ENCODE data around the gene RFX7.

GRCh38 chr15:56124391-56124790 is 119.3 kb downstream of the RFX7 start:
- TF ChIP-seq EP300 (IDR thresholded peaks at IDR 0.05; ENCODE audit: borderline replicate concordance) (no peak), EGR1 (IDR thresholded peaks at IDR 0.05) (no peak), RAD21 (IDR thresholded peaks at IDR 0.05; ENCODE audit: low read depth) (no peak), ZBTB7A (IDR thresholded peaks at IDR 0.05; ENCODE audit: low read depth) (no peak), TCF12 (IDR thresholded peaks at IDR 0.05; ENCODE audit: low read depth) (no peak), CEBPB (IDR thresholded peaks at IDR 0.05) (no peak)

Measured in Ishikawa (cell line).